NCI-H2196 treated with DMSO at 0.1 percent for 48 hours (cell line): Measurements from ENCODE around the gene DLL1.
A peak's percentile ranks its signal among the peaks of the same experiment; 100 is the strongest.
"Not testable (repeated sequence)": the region's sequence is repeated elsewhere in the genome, so short reads cannot be mapped to it uniquely, and the experiment has no call there.

Source experiments
- DNase-seq: peaks from one replicate; lab custom pipeline; 2025; ENCODE audit not compliant: unreplicated experiment; lab: John Stamatoyannopoulos, UW

DLL1 gene

GRCh38 chr6:170269151-170269845 is 21.6 kb downstream of the DLL1 start:
- DNase-seq: peak; percentile 29

GRCh38 chr6:170268216-170269129 is 22.4 kb downstream of the DLL1 start:
- no peak for DNase-seq

- DNase-seq: no peak
Measured at GRCh38 chr6:170267688-170268087, 23.2 kb downstream of the DLL1 start.

GRCh38 chr6:170266061-170266825 is 24.6 kb downstream of the DLL1 start:
- DNase-seq: no peak

DNA sequence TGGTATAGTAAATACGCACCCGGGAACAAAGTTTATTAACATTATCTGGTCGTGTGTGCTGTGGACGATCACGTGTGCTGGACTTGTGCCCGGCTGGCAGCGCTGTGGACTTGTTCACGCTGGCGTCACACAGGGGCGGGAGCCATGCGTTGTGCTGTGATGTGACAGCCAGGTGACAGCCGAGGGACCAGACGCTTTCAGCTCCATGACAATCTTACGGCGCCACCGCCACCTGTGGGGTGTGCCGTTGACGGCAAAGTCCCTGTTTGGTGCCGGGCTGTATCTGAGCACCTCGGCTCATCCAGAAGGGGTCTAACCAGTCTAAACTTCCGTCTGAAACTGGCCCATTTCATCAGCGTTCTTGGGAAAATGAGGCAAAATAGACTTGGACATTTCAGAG is 25.2 kb downstream of the DLL1 start:
- no peak for DNase-seq

DNA sequence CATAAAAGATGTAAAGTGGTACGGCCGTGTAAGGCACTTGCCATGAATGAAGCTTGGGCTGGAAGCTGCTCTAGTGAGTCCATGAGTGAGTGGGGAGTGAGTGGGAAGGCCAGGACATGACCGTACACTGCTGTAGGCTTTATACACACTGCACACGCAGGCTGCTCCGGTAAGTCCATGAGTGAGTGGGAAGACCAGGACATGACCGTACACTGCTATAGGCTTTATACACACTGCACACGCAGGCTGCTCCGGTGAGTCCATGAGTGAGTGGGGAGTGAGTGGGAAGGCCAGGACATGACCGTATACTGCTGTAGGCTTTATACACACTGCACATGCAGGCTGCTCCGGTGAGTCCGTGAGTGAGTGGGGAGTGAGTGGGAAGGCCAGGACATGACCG is 26.2 kb downstream of the DLL1 start:
- not testable (repeated sequence) for DNase-seq

DNA sequence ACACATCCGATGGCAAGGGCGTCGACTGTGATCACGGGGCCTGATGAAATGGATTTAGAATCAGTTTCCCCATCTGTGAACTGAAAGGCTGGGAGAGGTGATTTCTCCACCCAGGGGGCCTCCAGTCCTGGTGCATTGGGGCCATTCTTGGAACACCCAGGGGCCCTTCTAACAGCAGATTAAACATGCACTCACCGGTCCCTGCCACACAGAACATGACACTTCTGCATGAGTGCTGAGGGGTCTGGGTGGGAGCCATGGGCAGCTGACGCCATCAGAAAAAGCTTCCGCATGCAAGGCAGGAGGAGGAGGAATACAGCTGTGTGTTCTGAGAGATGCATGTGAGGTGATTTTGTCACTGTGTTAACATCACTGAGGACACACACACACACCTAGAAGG is 26.8 kb downstream of the DLL1 start:
- no peak for DNase-seq

- no peak for DNase-seq
Measured at GRCh38 chr6:170263410-170263809, 27.5 kb downstream of the DLL1 start.

DNA sequence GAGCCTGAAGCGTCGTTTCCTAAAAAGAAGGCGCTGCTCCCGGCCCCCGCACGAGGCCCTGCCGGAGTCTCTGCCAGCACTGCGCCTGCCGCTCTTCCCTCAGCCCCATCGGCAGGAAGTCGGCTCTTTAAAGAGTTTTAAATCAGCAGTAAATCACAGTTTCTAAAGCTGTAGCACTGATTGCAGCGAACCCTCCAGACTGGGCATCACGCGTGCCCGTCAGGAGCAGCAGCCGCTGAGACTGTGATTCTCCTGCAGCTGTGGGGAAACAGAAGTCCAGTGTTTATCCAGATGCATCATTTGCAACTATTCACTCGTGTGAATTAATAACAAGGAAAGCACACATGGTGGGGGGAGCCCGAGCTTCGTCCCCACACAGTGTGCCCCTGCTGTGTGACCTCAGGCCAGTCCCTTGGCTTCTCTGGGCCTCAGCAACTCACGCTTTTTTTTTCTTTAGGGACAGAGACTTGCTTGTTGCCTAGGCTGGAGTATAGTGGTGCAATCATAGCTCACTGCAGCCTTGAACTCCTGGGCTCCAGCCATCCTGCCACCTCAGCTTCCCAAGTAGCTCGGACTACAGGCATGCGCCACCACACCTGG is 28.3 kb downstream of the DLL1 start:
- DNase-seq: no peak

DNA sequence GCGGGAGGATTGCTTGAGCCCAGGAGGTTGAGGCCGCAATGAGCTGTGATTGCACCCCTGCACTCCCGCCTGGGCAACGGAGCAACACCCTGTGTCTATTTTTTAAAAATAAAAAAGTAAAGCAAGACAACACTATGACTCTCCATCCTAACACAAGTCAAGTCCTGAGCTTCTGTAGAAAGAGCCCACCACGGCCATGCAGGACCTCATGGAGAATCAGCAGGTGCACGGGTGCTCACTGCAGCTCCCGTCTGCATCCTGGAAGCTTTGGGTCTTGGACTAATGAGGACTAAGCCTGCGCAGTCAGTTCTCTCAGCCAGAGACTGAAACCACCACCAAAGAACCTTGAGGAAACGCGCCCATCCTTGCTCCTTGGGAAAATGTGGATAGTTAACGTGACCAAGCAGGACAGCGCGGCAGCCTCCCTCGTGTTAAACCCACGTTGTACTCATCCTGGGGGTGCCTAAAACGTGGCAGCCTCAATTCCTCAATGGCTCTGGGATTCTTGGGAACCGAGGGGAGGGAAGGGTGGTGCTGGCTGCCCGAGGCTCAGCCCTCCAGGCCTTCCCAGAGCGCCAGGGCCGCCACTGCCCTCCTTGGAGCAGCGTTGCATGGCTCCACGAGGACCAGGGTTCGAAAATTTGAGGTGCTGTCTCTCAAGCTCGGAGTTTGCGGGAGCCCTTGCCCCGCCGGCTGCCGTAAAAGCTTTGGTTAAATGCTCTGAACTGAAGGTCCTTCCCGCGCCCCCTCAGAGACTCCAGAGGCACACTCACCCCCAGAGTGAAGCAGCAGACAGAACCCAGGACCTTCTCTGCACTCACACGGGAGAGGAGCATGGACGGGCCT is 29.0 kb downstream of the DLL1 start:
- DNase-seq: no peak

DNA sequence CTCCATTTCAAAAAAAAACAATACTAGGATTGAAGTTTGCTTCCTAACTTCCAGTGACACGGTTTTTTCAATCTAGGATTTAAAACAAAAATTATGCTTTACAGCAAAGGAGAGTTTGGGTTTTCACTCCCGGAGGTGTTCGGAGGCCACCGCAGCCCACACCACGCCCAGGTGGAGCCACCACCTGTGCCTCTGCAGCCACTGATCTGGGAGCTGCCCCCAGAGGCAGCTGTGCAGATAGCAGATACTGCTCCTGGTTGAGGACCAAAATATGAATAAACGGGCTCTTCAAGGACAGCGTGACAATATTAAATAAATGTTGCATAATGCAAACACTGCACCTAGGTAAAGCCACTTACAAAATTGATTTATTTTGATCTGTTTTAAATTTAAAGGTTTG is 30.2 kb downstream of the DLL1 start:
- no peak for DNase-seq

- DNase-seq: no peak
Measured at GRCh38 chr6:170259278-170259677, 31.6 kb downstream of the DLL1 start.

DNA sequence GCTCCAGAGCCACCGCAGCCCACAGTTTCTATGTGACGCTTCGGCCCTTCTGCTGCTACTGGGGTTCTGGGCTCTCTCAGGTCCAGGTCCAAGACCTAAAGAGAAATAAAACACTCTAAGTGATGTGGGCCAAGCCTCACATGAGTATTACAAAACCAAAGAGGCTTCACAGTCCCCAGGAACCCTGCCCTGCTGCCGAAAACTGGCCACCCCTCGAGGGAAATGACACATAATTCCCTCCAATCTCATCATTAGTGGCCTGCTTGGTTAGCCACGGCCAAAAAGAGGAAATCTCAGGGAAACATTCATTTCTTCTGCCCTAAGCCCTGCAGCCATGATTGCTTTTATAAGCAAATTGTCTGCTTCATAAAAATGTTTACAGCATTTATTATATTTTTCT is 32.5 kb downstream of the DLL1 start:
- no peak for DNase-seq

GRCh38 chr6:170257376-170257775 is 33.5 kb downstream of the DLL1 start:
- DNase-seq: no peak

DNA sequence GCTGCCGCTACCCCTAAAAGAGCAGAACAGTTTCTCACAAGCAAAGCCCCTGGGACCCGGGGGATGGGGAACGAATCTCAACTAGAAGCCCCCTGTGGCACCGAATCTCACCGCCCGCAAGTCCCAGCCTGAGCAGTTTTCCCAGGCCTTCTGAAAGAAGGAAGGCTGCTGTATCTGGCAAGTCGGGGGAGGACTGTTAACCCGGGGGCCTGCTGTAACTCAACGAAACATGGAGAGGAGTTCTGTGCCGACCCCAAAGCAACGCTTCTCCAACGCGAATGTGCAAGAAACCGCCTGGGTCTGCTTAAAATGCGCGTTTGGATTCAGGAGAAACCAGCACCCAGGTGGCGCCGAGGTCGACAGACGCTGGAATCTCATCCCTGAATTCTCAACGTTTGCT is 34.2 kb downstream of the DLL1 start:
- DNase-seq: no peak

DNA sequence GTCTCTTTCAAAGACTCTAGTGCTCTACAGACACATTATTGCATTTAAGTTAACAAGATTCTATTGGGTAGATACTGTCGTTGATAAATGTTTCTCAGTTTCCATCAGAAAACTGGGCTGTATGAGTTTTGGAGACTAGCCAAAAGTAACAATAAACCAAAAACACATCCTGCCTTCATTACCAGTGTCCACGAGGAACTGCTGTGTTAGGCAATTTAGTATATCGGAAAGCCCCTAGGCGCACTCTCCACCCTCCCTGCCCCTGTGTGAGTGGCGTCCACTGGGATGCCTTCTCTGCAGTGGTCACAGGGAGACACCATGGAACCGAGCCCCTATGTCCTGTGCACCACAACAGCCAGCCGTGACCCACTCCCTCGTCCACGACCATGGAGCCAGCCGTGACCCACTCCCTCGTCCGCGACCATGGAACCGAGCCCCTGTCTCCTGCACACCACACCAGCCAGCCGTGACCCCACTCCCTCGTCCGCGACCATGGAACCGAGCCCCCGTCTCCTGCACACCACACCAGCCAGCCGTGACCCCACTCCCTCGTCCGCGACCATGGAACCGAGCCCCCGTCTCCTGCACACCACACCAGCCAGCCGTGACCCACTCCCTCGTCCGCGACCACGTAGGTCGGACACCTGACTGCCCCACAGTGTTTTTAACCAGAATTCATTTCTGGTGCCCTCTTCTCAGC is 35.3 kb downstream of the DLL1 start:
- no peak for DNase-seq

GRCh38 chr6:170254315-170255213 is 36.3 kb downstream of the DLL1 start:
- no peak for DNase-seq

- DNase-seq: no peak
Measured at GRCh38 chr6:170253910-170254269, 37.0 kb downstream of the DLL1 start.
